BE2C (cell line): ENCODE results near the gene EIF2S3B.

Experiments used
- DNase-seq: peaks from one replicate; pipeline ENCODE4 v3.0.0-alpha.2; 2020
- H3K27me3 ChIP-seq: fragments of 250-450 bp; sonication (Bioruptor Pico); 2 replicates; pipeline ENCODE4 v1.5.1; 2020; ENCODE audit warnings: mild to moderate bottlenecking
- H3K36me3 ChIP-seq: fragments of 250-450 bp; sonication (Bioruptor Pico); 2 replicates; pipeline ENCODE4 v1.5.1; 2020; ENCODE audit warnings: mild to moderate bottlenecking
- H3K4me1 ChIP-seq: fragments of 250-450 bp; sonication (Bioruptor Pico); 2 replicates; pipeline ENCODE4 v1.5.1; 2020
- H3K4me3 ChIP-seq: 2 replicates; pipeline ENCODE4 v1.5.1; 2011; ENCODE audit warnings: low read depth, low read length
- H3K9me3 ChIP-seq: fragments of 250-450 bp; sonication (Bioruptor Pico); 2 replicates; pipeline ENCODE4 v1.5.1; 2020
- CTCF ChIP-seq: IDR thresholded peaks from 2 replicates; pipeline ENCODE4 v1.5.1; 2012; ENCODE audit warnings: mild to moderate bottlenecking, low read depth, low read length

Gene EIF2S3B

DNA sequence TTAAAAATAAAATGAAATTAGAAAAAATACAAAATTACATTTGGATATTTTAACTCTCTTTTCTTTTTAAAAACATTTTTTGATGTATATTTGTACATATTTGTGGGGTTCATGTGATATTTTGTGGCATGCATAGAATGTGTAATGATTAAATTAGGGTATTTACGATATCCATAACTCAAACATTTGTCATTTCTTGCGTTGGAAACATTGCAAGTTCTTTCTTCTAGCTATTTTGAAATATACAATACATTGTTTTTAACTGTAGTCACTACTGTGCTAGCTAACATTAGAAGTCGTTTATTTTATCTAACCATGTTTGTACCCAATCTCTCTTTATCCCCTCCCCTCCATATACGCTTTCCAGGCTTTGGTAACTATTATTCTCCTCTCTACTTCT lies 13.9 kb upstream of the EIF2S3B start:
- no peak for DNase-seq
- TF ChIP-seq CTCF = no peak
- H3K4me3 ChIP-seq = no peak overlapping the region
- H3K9me3 ChIP-seq = no peaks in the 10 kb centered on the region
- no peaks in the 10 kb centered on the region for H3K4me1 ChIP-seq
- no peaks in the 10 kb centered on the region for H3K36me3 ChIP-seq
- H3K27me3 ChIP-seq = 0 out of 2 replicates have a peak, but pooled peaks cover 12% of the 10 kb centered on the region

DNA sequence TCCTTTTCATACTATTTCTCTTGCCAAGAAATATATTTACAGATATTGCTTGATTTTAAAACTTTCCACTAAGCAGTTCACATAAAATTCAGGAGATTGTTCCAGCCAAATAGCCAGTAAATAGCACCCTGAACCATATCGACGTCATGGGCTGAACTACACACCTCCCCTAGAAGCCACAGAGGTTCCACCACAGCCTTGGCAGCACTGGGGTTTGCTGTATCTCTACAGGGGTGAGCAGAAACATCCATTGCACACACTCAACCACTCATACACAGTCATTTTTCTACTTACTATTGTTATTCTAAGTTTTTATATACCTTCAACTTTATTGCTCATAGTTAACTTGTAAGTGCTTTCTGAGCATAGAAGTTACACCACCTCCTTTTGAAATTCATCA lies 8.1 kb upstream of the EIF2S3B start:
- DNase-seq = no peak
- Histone ChIP-seq H3K4me1 (no peaks in the 10 kb centered on the region), H3K4me3 (no peak overlapping the region), H3K36me3 (no peaks in the 10 kb centered on the region), H3K27me3 (peaks cover 34% of the 10 kb centered on the region), H3K9me3 (no peaks in the 10 kb centered on the region)
- no peak for TF ChIP-seq CTCF

DNA sequence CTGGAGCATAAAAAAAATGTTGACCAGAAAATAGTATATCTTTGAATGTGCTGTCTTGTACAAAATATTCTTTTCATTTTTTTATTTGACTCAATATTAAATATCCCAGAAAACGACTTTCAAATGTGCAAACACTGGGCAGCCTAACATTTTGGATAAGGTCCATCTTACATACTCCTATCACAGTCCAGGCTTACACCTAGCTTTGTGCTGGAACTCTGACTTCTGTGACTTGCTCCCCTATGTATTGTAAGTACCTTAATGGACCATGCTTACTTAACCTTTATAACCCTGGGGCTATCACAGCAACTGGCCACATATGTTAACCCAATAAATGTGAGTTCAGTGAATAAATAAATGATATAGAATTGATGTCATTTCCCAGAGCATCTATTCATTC lies 7.6 kb upstream of the EIF2S3B start:
- Histone ChIP-seq H3K36me3 (no peaks in the 10 kb centered on the region), H3K9me3 (no peaks in the 10 kb centered on the region), H3K4me3 (no peak overlapping the region), H3K4me1 (no peaks in the 10 kb centered on the region), H3K27me3 (peaks cover 34% of the 10 kb centered on the region)
- DNase-seq = no peak
- TF ChIP-seq CTCF = no peak

DNA sequence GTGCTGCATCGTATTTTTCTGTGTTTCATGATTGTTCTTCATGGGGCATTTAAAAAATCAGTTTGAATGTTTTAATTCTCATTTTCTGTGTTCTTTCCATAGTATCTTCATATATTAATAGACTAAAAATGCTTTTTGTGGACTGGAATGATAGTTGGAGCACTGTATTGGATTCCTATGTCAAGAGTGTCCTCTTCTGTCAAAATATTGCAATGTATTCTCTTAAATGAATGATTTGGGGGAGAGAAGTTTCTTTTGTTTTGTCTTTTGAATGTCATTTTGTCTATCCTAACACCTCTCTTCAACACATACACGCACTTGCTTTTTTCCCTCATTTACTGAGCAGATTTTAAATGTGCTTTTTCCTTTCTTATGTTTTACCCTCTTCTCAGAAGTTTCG lies 4.7 kb upstream of the EIF2S3B start:
- H3K4me3 ChIP-seq = no peak overlapping the region
- H3K4me1 ChIP-seq = no peaks in the 10 kb centered on the region
- DNase-seq = no peak
- no peaks in the 10 kb centered on the region for H3K9me3 ChIP-seq
- no peaks in the 10 kb centered on the region for H3K36me3 ChIP-seq
- TF ChIP-seq CTCF = no peak
- H3K27me3 ChIP-seq = peaks cover 23% of the 10 kb centered on the region

GRCh38 chr12:10503460-10503859 lies 2.2 kb upstream of the EIF2S3B start:
- Histone ChIP-seq H3K4me1 (no peaks in the 10 kb centered on the region), H3K4me3 (no peak overlapping the region), H3K9me3 (no peaks in the 10 kb centered on the region), H3K27me3 (peaks cover 22% of the 10 kb centered on the region), H3K36me3 (no peaks in the 10 kb centered on the region)
- TF ChIP-seq CTCF = no peak
- DNase-seq = no peak

DNA sequence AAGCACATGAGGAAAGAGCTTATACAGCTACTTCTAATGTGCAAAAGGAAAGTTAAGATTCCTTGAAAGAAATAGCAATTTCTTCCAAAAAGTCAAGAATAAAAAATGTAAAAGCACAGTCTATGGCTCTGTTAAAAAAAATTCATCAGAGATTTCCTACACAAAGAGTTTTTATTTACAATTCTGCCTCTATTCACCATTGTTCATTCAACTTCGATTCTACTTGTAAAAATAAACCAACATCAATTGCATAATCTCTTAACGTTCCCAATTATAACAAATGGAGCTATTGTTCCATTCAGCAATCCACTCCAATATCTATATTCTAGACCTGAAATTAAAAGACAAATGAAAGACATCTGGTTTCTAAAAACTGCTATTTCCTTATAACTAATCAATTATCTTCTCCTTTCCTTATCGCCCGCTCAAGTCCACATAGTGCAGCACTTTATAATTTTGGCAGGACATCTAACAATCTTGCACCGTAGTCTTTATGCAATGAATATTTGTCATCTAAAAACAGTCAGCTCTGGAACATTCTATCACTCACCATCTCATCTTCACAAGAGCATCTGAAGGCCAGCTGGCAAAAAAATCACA lies 6.2 kb downstream of the EIF2S3B start:
- no peak for TF ChIP-seq CTCF
- Histone ChIP-seq H3K4me1 (no peaks in the 10 kb centered on the region), H3K36me3 (no peaks in the 10 kb centered on the region), H3K4me3 (no peak overlapping the region), H3K27me3 (no peaks in the 10 kb centered on the region), H3K9me3 (no peaks in the 10 kb centered on the region)
- DNase-seq = no peak
